ENCODE results near the gene MANF.

The MANF gene

GRCh38 chr3:51396401-51396800 is 11.3 kb downstream of the MANF start:
- Histone ChIP-seq H3K27me3 (no peaks in the 10 kb centered on the region), H3K4me2 (peak overlapping the region; percentile 84 to 99 (median 98); a peak in 17 of 22 replicates), H3K4me3 (no peak overlapping the region), H4K20me1 (peaks cover 42 to 97% (median 75%) of the 10 kb centered on the region in 11 experiments), H3K9ac (peak overlapping the region in 9 of 11 experiments; percentile 11 to 100 (median 99); a peak in 13 of 22 replicates), H3K36me3 (peaks cover 71 to 96% (median 93%) of the 10 kb centered on the region in 11 experiments), H3K4me1 (peaks cover 45 to 84% (median 62%) of the 10 kb centered on the region in 10 experiments), H3K27ac (peak overlapping the region in 4 of 11 experiments; percentile 1 to 26 (median 10); a peak in 2 of 22 replicates), H3K9me3 (replicated peaks in 1 of 11) (no peaks in the 10 kb centered on the region)
- TF ChIP-seq Cebpa-rat (IDR thresholded peaks at IDR 0.05) = no peak

GRCh38 chr3:51397392-51397791 is 12.3 kb downstream of the MANF start:
- Histone ChIP-seq H3K9ac (peak overlapping the region in 6 of 11 experiments; percentile 15 to 100 (median 28); a peak in 7 of 22 replicates), H3K4me3 (no peak overlapping the region), H3K36me3 (peaks cover 69 to 99% (median 96%) of the 10 kb centered on the region in 11 experiments), H4K20me1 (peaks cover 39 to 89% (median 68%) of the 10 kb centered on the region in 11 experiments), H3K27ac (no peak overlapping the region; a peak in 1 of 22 replicates), H3K4me2 (no peak overlapping the region; a peak in 1 of 22 replicates), H3K9me3 (replicated peaks in 1 of 11) (no peaks in the 10 kb centered on the region), H3K27me3 (no peaks in the 10 kb centered on the region), H3K4me1 (peaks cover 41 to 87% (median 60%) of the 10 kb centered on the region in 10 experiments)
- no peak for TF ChIP-seq Cebpa-rat (IDR thresholded peaks at IDR 0.05)

DNA sequence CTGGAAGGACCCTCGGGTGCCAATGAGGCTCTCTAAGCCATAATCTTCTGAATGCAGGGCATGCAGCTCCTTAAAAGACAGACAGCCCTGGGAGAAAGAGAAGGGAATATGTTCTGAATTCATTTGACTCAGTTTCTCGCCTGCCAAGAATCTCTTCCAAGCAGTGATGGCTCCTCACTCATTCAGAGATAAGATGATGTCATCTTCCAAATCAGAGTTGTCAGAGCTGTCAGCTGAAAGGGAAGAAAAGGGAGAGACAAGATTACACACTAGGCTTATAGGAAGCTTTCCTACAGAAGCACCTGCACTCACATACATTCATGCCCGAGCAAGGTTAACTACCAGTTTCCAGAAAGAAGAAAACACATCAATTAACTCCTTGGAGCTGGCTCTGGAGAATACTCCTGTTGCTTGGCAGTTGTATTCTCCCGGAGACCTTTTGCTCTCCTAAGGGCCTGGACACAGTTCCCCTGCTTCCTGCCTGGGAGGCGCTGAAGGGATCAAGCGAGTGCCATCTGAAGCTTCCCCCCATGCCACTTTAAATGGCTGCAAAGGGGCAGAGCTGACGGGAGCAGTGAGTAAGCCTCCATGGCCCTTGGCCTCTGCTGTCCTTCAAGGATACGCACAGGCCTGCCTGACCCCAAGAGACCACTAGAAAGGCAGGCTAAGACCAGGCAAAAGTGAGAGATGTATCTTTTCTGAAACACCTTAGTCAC is 13.7 kb downstream of the MANF start:
- H4K20me1 ChIP-seq = peaks cover 26 to 82% (median 59%) of the 10 kb centered on the region in 11 experiments
- H3K9me3 ChIP-seq (replicated peaks in 1 of 11) = no peaks in the 10 kb centered on the region
- H3K4me2 ChIP-seq = peak overlapping the region in 4 of 11 experiments; percentile 4 to 73 (median 34); a peak in 2 of 22 replicates
- peaks cover 63 to 99% (median 96%) of the 10 kb centered on the region in 11 experiments for H3K36me3 ChIP-seq
- H3K27ac ChIP-seq = peak overlapping the region in 1 of 11 experiments; percentile 7; a peak in 2 of 22 replicates
- H3K27me3 ChIP-seq = no peaks in the 10 kb centered on the region
- peaks cover 28 to 87% (median 50%) of the 10 kb centered on the region in 10 experiments for H3K4me1 ChIP-seq
- H3K9ac ChIP-seq = peak overlapping the region in 5 of 11 experiments; percentile 1 to 44 (median 36); a peak in 5 of 22 replicates
- TF ChIP-seq Cebpa-rat (IDR thresholded peaks at IDR 0.05) = no peak
- no peak overlapping the region for H3K4me3 ChIP-seq

- TF ChIP-seq Cebpa-rat (IDR thresholded peaks at IDR 0.05) = no peak
- peak overlapping the region in 4 of 11 experiments; percentile 8 to 77 (median 44); a peak in 4 of 22 replicates for H3K27ac ChIP-seq
- peaks cover 62 to 99% (median 96%) of the 10 kb centered on the region in 11 experiments for H3K36me3 ChIP-seq
- H4K20me1 ChIP-seq = peaks cover 12 to 82% (median 45%) of the 10 kb centered on the region in 11 experiments
- peak overlapping the region in 2 of 11 experiments; percentile 28 to 44; a peak in 3 of 22 replicates for H3K9ac ChIP-seq
- H3K27me3 ChIP-seq = no peaks in the 10 kb centered on the region
- H3K9me3 ChIP-seq (replicated peaks in 1 of 11) = no peaks in the 10 kb centered on the region
- peaks cover 14 to 78% (median 37%) of the 10 kb centered on the region in 10 experiments for H3K4me1 ChIP-seq
- peak overlapping the region in 3 of 11 experiments; percentile 50 to 73 (median 56); a peak in 6 of 22 replicates for H3K4me2 ChIP-seq
- no peak overlapping the region for H3K4me3 ChIP-seq
These were observed 15.1 kb downstream of the MANF start for GRCh38 chr3:51400166-51400565.

GRCh38 chr3:51401735-51402134 is 16.6 kb downstream of the MANF start:
- TF ChIP-seq Cebpa-rat (IDR thresholded peaks at IDR 0.05) = no peak
- peaks cover 58 to 99% (median 94%) of the 10 kb centered on the region in 11 experiments for H3K36me3 ChIP-seq
- H3K4me3 ChIP-seq = no peak overlapping the region
- peak overlapping the region in 5 of 11 experiments; percentile 31 to 78 (median 70); a peak in 10 of 22 replicates for H3K4me2 ChIP-seq
- peaks cover 0 to 63% (median 22%) of the 10 kb centered on the region in 10 experiments; a peak in 15 of 20 replicates for H3K4me1 ChIP-seq
- H3K9ac ChIP-seq = peak overlapping the region in 7 of 11 experiments; percentile 4 to 69 (median 42); a peak in 12 of 22 replicates
- H3K27ac ChIP-seq = peak overlapping the region in 7 of 11 experiments; percentile 27 to 78 (median 60); a peak in 12 of 22 replicates
- H4K20me1 ChIP-seq = peaks cover 0 to 78% (median 34%) of the 10 kb centered on the region in 11 experiments; a peak in 20 of 22 replicates
- no peaks in the 10 kb centered on the region for H3K27me3 ChIP-seq
- H3K9me3 ChIP-seq (replicated peaks in 1 of 11) = no peaks in the 10 kb centered on the region

DNA sequence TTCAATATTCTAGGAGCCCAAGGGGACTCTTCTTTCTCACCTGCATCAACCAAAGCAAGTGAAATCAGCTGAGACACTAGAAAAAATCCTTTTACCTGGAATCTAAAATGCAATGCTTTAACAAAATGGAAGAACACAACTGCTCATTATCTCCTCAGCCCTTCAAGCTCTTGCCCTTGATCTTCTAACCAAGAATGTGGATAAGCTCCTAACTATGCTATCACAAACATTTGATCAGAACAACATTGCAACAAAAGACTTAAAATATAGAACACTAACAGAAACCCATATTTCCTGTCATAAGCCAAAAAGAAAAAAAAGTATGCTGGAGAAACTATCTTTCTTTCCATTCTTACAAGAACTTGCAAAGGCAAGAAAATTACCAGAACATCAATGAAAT is 18.6 kb downstream of the MANF start:
- no peak for TF ChIP-seq Cebpa-rat (IDR thresholded peaks at IDR 0.05)
- Histone ChIP-seq H4K20me1 (peaks cover 0 to 68% (median 15%) of the 10 kb centered on the region in 11 experiments; a peak in 18 of 22 replicates), H3K27ac (no peak overlapping the region; a peak in 1 of 22 replicates), H3K4me3 (no peak overlapping the region), H3K36me3 (peaks cover 45 to 99% (median 93%) of the 10 kb centered on the region in 11 experiments; a peak in 21 of 22 replicates), H3K9ac (peak overlapping the region in 1 of 11 experiments; percentile 17; a peak in 2 of 22 replicates), H3K4me2 (peak overlapping the region in 2 of 11 experiments; percentile 74 to 78; a peak in 4 of 22 replicates), H3K9me3 (replicated peaks in 1 of 11) (no peaks in the 10 kb centered on the region), H3K4me1 (peaks cover 0 to 54% (median 11%) of the 10 kb centered on the region in 10 experiments; a peak in 13 of 20 replicates), H3K27me3 (no peaks in the 10 kb centered on the region)

GRCh38 chr3:51408021-51408420 is 22.9 kb downstream of the MANF start:
- no peaks in the 10 kb centered on the region for H3K27me3 ChIP-seq
- no peaks in the 10 kb centered on the region for H3K9me3 ChIP-seq (replicated peaks in 1 of 11)
- no peak overlapping the region for H3K9ac ChIP-seq
- peaks cover 0 to 57% (median 12%) of the 10 kb centered on the region in 11 experiments; a peak in 12 of 22 replicates for H4K20me1 ChIP-seq
- H3K4me2 ChIP-seq = no peak overlapping the region
- peaks cover 77 to 100% (median 98%) of the 10 kb centered on the region in 11 experiments for H3K36me3 ChIP-seq
- peaks cover 0 to 12% (median 0%) of the 10 kb centered on the region in 10 experiments; a peak in 8 of 20 replicates for H3K4me1 ChIP-seq
- no peak overlapping the region for H3K4me3 ChIP-seq
- no peak for TF ChIP-seq Cebpa-rat (IDR thresholded peaks at IDR 0.05)
- H3K27ac ChIP-seq = no peak overlapping the region

DNA sequence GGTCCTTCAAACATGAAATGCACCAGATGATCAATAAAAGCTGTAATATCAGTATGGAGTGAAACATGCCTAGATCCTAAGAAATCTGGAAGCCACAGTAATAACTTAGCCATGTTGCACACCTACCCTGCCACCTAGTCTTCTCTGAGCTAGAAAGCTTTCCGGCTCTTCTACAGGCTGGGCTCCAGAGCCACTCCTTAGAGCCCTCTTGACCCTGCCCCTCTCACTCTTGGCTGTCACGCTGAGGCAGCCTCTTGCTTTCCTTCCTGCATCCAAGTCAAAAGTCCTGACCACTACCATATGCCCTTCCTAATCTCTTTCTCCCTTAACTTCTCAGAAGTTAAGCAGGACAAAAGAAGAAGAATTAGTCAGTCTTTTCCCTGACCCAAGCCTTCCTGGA is 23.7 kb downstream of the MANF start:
- H3K4me3 ChIP-seq = no peak overlapping the region
- no peaks in the 10 kb centered on the region for H3K9me3 ChIP-seq (replicated peaks in 1 of 11)
- no peak overlapping the region for H3K27ac ChIP-seq
- no peak overlapping the region for H3K4me2 ChIP-seq
- peaks cover 0 to 50% (median 12%) of the 10 kb centered on the region in 11 experiments; a peak in 12 of 22 replicates for H4K20me1 ChIP-seq
- peaks cover 80 to 100% (median 98%) of the 10 kb centered on the region in 11 experiments for H3K36me3 ChIP-seq
- no peak overlapping the region for H3K9ac ChIP-seq
- H3K4me1 ChIP-seq = peaks cover 0 to 4% (median 0%) of the 10 kb centered on the region in 10 experiments; a peak in 4 of 20 replicates
- TF ChIP-seq Cebpa-rat (IDR thresholded peaks at IDR 0.05) = no peak
- H3K27me3 ChIP-seq = no peaks in the 10 kb centered on the region

All from BLaER1 treated with 17β-estradiol and CSF1 and Interleukin-3, amounts not matched to agents 10 nM and 100 nM (cell line).